Measurements from ENCODE around the gene GSX1.

Gene GSX1

GRCh38 chr13:27834095-27834494, 41.8 kb downstream of the GSX1 start:
- no peak for DNase-seq (ENCODE audit: low spot score)

- no peak for DNase-seq (ENCODE audit: low spot score)
These were observed 43.5 kb downstream of the GSX1 start for GRCh38 chr13:27835799-27836198.

GRCh38 chr13:27839809-27840467, 47.7 kb downstream of the GSX1 start:
- no peak for DNase-seq (ENCODE audit: low spot score)

GRCh38 chr13:27842571-27842970, 50.3 kb downstream of the GSX1 start:
- no peak for DNase-seq (ENCODE audit: low spot score)

Measured in putamen (tissue), 1 donor.